ENCODE results near the gene ZNF599. TPM values are rescaled to one million over a fixed set of nuclear protein-coding genes. Genes with fewer than 3 reads are reported as not detected.
A peak's percentile ranks its signal among the peaks of the same experiment; 100 is the strongest.

Gene ZNF599
- total and polyA plus RNA-seq, 12 donors: 3.3 to 14.3 (median 7.5) TPM

DNA sequence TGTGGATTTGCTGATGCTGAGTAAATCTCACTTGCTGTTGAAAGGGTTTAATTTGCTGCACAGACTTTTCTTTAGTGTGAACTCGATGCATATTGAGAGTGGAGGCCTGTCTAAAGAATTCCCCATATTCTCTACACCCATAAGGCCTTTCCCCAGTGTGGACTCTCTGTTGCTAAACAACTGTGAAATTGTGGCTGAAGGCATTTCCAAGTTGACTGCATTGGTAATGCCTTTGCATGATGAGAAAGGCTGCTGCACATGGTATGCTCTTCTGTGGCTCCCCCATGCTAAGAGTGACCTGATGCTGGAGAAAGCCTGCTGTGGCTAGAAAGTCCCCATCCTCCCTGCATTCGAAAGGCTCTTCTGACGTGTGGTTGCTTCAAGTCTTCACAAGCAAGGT is 6.6 kb upstream of the ZNF599 start:
- H3K4me1 ChIP-seq (replicated peaks in 1 of 2): no peaks in the 10 kb centered on the region
- 55 to 69% (median 59%) methylated on average over 3 of the region's 3 CpGs for WGBS, 4 donors
- TF ChIP-seq POLR2A (IDR thresholded peaks at IDR 0.05): no peak
- TF ChIP-seq, protein P1, sequence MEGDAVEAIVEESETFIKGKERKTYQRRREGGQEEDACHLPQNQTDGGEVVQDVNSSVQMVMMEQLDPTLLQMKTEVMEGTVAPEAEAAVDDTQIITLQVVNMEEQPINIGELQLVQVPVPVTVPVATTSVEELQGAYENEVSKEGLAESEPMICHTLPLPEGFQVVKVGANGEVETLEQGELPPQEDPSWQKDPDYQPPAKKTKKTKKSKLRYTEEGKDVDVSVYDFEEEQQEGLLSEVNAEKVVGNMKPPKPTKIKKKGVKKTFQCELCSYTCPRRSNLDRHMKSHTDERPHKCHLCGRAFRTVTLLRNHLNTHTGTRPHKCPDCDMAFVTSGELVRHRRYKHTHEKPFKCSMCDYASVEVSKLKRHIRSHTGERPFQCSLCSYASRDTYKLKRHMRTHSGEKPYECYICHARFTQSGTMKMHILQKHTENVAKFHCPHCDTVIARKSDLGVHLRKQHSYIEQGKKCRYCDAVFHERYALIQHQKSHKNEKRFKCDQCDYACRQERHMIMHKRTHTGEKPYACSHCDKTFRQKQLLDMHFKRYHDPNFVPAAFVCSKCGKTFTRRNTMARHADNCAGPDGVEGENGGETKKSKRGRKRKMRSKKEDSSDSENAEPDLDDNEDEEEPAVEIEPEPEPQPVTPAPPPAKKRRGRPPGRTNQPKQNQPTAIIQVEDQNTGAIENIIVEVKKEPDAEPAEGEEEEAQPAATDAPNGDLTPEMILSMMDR (IDR thresholded peaks at IDR 0.05): no peak
- H3K27me3 ChIP-seq: no peaks in the 10 kb centered on the region
- no peak for DNase-seq
- H3K4me3 ChIP-seq: no peak overlapping the region
- intact Hi-C loops (cut with DNase I): no loop called here
- H3K36me3 ChIP-seq (replicated peaks in 1 of 2): no peaks in the 10 kb centered on the region
- H3K27ac ChIP-seq: no peak overlapping the region
- H3K9me3 ChIP-seq (replicated peaks in 1 of 3): no peaks in the 10 kb centered on the region

DNA sequence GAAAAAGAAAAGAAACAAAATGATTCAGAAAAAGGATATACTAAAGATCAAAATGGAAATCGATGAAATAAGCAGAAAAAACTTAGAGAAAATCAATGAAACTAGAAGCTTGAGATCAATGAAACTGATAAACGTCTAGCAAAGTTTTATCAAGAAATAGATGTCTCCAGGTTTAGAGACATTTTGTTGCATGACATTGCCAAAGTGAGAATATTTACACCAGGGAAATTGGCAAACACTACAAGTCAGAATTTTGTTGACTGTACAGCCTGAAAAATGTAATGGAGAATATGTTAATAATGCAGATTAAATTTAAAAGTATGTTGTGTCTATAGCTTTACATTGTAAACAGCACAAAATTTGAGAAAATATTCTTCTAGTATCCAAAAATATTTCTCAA is 5.3 kb upstream of the ZNF599 start:
- no peaks in the 10 kb centered on the region for H3K36me3 ChIP-seq (replicated peaks in 1 of 2)
- intact Hi-C loops (cut with DNase I): no loop called here
- no peaks in the 10 kb centered on the region for H3K27me3 ChIP-seq
- no peak overlapping the region for H3K4me3 ChIP-seq
- no peak overlapping the region for H3K27ac ChIP-seq
- DNase-seq: no peak
- WGBS, 4 donors: 61 to 71% (median 63%) methylated on average over 2 of the region's 2 CpGs
- no peaks in the 10 kb centered on the region for H3K9me3 ChIP-seq (replicated peaks in 1 of 3)
- TF ChIP-seq, protein P1 (IDR thresholded peaks at IDR 0.05): no peak
- TF ChIP-seq POLR2A (IDR thresholded peaks at IDR 0.05): no peak
- H3K4me1 ChIP-seq (replicated peaks in 1 of 2): no peaks in the 10 kb centered on the region

DNA sequence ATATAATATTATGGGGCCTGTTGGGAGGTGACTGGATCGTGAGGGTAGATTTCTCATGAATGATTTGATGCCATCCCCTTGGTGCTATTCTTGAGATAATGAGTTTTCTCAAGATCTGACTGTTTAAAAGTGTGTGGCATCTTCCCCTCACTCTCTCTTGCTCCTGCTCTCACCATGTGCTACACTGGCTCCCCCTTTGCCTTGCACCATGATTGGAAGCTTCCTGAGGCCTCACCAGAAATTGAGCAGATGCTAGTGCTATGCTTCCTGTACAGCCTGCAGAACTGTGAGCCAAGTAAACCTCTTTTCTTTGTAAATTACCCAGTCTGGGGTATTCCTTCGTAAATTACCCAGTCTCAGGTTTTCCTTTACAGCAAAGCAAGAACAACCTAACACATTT is 1.8 kb upstream of the ZNF599 start:
- intact Hi-C loops (cut with DNase I): no loop called here
- Histone ChIP-seq H3K4me3 (no peak overlapping the region), H3K36me3 (replicated peaks in 1 of 2) (no peaks in the 10 kb centered on the region), H3K27ac (no peak overlapping the region), H3K27me3 (no peaks in the 10 kb centered on the region), H3K4me1 (replicated peaks in 1 of 2) (peaks cover 3 to 8% of the 10 kb centered on the region in 2 donors), H3K9me3 (replicated peaks in 1 of 3) (no peaks in the 10 kb centered on the region)
- TF ChIP-seq POLR2A (IDR thresholded peaks at IDR 0.05): no peak
- TF ChIP-seq, protein P1 (IDR thresholded peaks at IDR 0.05): no peak
- 45 to 73% (median 64%) methylated on average over 2 of the region's 2 CpGs for WGBS, 4 donors
- no peak for DNase-seq

DNA sequence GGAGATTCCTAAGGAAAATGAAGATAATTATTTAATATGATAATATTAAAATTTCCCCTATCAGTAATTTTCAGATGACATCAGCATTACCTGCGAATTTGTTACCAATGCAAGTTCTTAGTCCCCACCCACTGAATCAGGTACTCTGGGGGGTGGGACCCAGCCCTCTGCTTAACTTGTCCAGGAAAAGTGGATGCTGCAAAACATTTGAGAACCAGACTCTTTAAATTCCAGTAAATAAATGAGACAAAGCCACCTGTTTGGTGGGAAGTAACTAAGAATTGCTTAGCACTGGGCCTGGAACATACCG is 495 bp upstream of the ZNF599 start:
- no peak overlapping the region for H3K27ac ChIP-seq

More for the DNA sequence above, 495 bp upstream of the ZNF599 start:
- peak overlapping the region in 2 of 4 donors; percentile 63 to 79 for H3K4me3 ChIP-seq
- no peaks in the 10 kb centered on the region for H3K9me3 ChIP-seq (replicated peaks in 1 of 3)
- TF ChIP-seq, protein P1 (IDR thresholded peaks at IDR 0.05): no peak
- TF ChIP-seq POLR2A (IDR thresholded peaks at IDR 0.05): no peak
- H3K4me1 ChIP-seq (replicated peaks in 1 of 2): peaks cover 3 to 8% of the 10 kb centered on the region in 2 donors
- DNase-seq: no peak
- intact Hi-C loops (cut with DNase I): no loop called here
- 64 to 69% (median 67%) methylated on average over 2 of the region's 2 CpGs for WGBS, 4 donors
- H3K36me3 ChIP-seq (replicated peaks in 1 of 2): peaks cover 0 to 9% of the 10 kb centered on the region in 2 donors
- no peaks in the 10 kb centered on the region for H3K27me3 ChIP-seq
